HG03469 (cell line): ENCODE results near the gene ZNF443.
"Not testable (repeated sequence)": the region's sequence is repeated elsewhere in the genome, so short reads cannot be mapped to it uniquely, and the experiment has no call there.

Source experiments
- ATAC-seq: cut with Tn5 transposase; IDR thresholded peaks from one replicate; pipeline ENCODE4 v1.9.1; 2021; ENCODE audit warnings: mild to moderate bottlenecking, moderate library complexity, moderate number of reproducible peaks; ENCODE audit not compliant: unreplicated experiment

Gene ZNF443

DNA sequence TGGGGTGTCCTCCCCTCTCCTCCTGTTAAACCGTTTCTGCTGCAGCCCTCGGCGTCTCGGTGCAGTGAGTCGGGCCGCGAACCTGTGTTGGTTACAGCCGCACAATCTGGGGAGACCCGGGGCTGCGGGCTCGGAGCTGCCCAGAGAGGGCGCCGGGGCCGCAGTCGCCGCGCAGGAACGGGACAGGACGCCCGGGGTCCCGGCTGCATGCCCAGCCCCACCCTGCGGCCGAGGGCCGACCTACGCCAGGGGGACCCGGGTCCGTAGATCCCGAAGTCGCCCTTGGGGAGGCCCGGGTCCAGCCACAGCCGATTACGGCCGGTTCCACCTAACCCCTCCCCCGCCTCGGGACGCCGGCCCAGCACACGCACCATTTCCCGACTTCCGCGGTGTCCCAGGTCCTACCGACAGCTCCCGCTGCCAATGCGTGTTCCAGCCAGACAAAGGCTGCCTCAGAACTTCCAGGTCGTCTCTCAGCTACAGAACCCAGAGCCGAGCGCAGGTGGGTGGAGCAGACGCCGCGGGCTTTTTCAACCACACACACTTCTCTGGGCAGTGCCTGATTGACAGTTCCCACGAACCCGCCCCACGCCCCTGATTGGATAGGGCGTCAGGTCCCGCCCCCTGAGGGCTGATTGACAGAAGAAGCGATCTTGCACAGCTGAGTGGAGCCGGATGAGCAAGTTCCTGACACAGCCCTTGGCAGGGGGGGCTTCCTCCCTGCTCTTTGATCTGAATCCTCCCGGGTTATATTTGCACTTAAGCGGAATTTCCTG, at the start of gene ZNF443:
TSS of gene ZNF443 (minus strand) at position 481 of the 776 bp plus-strand sequence. CDS start at position 374, 107 bp downstream.
- peak; percentile 84 for ATAC-seq

GRCh38 chr19:12486265-12486783, 45.5 kb upstream of the ZNF443 start:
- ATAC-seq = not testable (repeated sequence)

- no peak for ATAC-seq
Measured at GRCh38 chr19:12485571-12485970, 44.8 kb upstream of the ZNF443 start.

- no peak for ATAC-seq
Measured at GRCh38 chr19:12485052-12485416, 44.2 kb upstream of the ZNF443 start.

DNA sequence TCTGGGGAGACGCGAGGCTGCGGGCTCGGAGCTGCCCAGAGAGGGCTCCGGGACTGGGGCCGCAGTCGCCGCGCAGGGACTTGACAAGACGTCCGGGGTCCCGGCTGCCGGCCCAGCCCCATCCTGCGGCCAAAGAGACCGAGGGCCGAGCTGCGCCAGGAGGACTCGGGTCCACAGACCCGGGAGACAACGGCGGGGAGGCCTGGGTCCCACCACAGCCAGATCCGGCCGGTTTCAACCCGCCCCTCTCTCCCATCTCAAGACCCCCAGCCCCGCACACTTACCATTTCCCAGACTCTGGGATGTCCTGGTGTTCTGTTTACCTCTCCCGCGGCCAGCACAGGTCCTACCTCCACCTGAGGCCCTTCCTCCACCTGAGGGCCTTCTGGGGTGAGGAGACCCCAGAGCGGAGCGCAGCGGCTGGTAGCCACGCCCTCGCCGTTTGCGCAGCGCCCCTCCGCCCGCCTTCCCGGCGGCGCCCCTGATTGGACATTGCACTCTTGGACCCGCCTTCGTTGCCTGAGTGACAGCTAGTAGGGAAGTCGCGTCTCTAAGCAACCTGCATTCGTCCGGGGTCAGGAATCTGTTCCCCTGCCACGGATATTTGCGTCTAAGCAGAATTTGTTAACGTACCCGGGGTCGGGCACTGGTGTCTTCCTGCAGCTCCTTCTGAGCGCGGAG, 43.7 kb upstream of the ZNF443 start, which contains the start of gene ZNF709:
TSS of gene ZNF709 (minus strand) at position 446 of the 681 bp plus-strand sequence. CDS start at position 287, 159 bp downstream.
- peak; percentile 93 for ATAC-seq

DNA sequence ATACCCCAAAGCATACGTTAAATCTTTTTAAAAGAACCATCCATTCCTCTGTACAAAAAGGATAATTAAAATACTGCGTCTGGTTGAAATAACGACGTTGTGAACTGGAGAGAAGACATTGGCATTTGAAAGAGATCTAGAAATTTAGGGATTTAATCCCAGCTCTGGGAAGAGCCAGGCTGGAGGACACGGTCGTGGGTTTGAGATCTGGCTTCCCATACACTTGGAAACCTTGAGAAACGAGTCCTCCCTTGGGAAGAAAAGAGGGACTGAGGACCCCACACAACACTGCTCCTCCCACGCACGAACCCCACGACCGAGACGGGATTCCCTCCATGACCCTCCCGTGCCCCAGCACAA, 43.2 kb upstream of the ZNF443 start:
- ATAC-seq = no peak

- no peak for ATAC-seq
Measured at GRCh38 chr19:12482509-12482886, 41.7 kb upstream of the ZNF443 start.

DNA sequence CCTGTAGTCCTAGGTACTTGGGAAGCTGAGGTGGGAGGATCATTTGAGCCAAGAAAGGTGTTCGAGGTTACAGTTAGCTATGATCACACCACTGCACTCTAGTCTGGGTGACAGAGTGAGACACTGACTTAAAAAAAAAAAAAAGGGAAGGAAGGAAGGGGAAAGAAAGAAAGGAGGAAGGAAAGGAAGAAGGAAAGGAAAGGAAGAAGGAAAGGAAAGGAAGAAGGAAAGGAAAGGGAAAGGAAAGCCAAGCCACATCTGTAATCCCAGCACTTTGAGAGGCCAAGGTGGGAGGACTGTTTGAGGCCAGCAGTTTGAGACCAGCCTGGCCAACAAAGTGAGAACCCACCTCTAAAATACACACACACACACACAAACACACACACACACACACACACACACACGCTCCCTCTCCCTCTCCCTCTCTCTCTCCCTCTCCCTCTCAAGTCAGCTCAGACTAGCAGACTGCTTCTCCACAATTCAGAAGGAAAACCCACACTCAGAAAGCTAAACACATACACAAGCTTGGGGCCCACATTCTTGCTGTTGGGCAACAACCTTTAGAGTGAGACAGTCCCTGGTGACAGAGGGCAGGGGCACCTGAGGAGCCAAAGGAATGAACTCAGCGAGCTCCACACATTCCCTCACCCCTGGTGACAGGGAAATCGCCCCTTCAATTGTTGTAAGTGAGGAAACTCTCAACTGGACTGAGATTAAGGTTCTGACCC, 41.1 kb upstream of the ZNF443 start:
- no peak for ATAC-seq

DNA sequence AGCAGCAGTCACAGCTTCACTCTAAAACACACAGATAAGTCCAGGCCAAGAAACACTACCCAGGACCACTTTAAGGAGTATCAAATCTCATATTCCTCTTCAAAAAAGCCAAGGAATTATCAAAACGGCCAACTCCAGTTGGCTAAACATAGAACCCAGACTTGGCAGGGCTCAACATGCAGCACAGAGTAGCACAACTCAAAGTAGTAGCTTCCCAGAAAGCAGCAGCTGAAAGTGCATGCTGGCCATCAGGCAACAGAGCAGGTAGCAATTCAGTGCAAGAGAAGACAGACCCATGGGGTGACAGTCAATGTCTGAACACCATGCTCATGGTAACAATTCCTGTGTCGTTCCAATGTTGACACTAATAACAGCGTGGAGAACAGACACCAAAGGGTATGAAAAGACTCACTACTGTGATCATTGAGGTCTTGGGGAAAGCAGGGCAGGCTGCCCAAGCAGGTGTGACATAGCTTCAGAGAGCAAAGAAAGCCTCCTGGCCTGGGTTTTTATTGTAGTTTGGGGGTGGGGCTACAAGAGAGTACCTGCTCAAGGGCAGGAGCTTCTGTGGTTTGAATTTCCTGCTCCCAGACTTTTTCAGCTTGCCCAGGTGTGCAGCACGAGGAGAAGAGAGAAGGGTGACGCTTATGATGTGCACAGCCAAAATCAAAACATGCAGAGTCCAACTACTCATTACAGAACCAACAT, 37.6 kb upstream of the ZNF443 start:
- ATAC-seq = no peak

DNA sequence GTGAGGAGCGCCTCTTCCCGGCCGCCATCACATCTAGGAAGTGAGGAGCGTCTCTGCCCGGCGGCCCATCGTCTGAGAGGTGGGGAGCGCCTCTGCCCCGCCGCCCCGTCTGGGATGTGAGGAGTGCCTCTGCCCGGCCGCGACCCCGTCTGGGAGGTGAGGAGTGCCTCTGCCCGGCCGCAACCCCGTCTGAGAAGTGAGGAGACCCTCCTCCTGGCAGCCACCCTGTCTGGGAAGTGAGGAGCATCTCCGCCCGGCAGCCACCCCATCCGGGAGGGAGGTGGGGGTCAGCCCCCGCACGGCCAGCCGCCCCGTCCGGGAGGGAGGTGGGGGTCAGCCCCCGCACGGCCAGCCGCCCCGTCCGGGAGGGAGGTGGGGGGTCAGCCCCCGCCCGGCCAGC, 26.8 kb upstream of the ZNF443 start:
- not testable (repeated sequence) for ATAC-seq

- ATAC-seq = no peak
Measured at GRCh38 chr19:12465211-12465610, 24.4 kb upstream of the ZNF443 start.

- ATAC-seq = no peak
Measured at GRCh38 chr19:12464769-12465168, 23.9 kb upstream of the ZNF443 start.

DNA sequence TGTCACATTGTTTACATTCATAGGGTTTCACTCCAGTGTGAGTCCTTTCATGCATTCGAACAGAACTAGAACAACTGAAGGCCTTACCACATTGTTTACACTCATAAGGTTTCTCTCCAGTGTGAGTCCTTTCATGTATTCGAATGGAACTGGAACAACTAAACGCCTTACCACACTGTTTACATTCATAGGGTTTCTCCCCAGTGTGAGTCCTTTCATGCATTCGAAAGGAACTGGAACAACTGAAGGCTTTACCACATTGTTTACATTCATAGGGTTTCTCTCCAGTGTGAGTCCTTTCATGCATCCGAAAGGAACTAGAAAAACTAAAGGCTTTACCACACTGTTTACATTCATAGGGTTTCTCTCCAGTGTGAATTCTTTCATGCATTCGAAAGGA, 23.3 kb upstream of the ZNF443 start:
- not testable (repeated sequence) for ATAC-seq

- no peak for ATAC-seq
Measured at GRCh38 chr19:12453495-12453894, 12.7 kb upstream of the ZNF443 start.

- no peak for ATAC-seq
Measured at GRCh38 chr19:12450844-12451243, 10.0 kb upstream of the ZNF443 start.

DNA sequence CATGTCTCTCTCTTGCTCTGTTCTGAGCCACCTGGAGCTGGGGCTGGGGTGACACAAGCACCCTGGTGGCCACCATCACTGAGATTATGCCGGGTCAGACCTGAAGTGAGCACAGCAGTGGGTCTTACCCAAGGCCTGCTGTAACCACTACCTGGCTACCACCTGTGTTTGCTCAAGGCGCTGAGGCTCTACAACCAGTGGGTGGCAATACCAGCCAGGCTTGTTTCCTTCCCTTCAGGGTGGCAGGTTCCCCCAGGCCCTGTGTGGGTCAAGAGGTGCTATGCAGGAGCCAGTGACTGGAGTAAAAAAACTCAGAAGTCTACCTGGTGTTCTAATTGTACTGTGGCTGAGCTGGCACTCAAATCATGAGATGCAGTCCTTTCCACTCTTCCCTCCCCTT, 8.0 kb upstream of the ZNF443 start:
- no peak for ATAC-seq

GRCh38 chr19:12439686-12440540, 908 bp downstream of the ZNF443 start:
- ATAC-seq = not testable (repeated sequence)

DNA sequence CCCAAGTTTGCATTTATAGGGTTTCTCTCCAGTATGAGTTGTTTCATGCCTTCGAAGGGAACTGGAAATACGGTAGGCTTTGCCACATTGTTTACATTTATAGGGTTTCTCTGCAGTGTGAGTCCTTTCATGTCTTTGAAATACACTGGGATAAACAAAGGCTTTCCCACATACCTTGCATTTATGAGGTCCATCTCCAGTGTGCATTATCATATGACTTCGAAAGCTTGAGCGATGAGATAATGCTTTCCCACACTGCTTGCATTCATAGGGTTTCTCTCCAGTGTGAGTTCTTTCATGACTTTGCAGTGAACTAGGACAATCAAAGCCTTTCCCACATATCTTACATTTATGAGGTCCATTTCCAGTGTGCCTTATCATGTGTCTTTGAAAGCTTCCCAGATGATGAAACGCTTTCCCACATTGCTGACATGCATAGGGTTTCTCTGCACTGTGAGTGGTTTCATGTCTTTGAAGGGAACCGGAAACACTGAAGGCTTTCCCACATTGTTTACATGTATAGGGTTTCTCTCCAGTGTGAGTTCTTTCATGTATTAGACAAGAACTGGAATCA, 10.0 kb downstream of the ZNF443 start:
- not testable (repeated sequence) for ATAC-seq

DNA sequence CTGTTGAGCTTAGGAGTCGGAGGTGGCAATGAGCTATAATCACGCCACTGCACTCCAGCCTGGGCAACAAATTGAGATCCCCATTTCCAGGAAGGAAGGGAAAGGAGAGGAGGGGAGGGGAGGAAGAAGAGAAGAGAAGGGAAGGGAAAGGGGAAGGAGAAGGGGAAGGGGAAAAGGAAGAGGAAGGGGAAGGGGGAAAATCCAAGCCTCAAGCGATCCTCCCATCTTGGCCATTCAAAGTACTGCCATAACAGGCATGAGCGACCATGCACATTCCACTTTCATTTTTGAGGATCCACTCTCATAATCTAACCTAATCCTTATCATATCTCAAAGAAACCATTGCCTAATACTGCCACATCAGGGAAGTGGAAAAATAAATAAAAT, 14.9 kb downstream of the ZNF443 start:
- no peak for ATAC-seq
